ENCODE results near the gene RPP25L. TPM values are rescaled to one million over a fixed set of nuclear protein-coding genes. Genes with fewer than 3 reads are reported as not detected.

RPP25L gene
- 10 to 100 TPM; 25.0 to 31.8 TPM for total RNA-seq

- Mint-ChIP-seq H3K4me1 (ENCODE audit: low read depth) (peaks cover 22% of the 10 kb centered on the region), H3K9me3 (no peaks in the 10 kb centered on the region), H3K27ac (peak within 1 kb of the TSS; percentile 95), H3K27me3 (ENCODE audit: low read depth) (no peaks in the 10 kb centered on the region), H3K36me3 (ENCODE audit: insufficient read depth in 2 of 2) (peaks cover 0 to 5% of the 10 kb centered on the region in 2 donors), H3K4me3 (peak within 1 kb of the TSS; percentile 93 to 95)
- ATAC-seq (replicated peaks in 1 of 2) (peak; percentile 97 to 98), DNase-seq (peak; percentile 89 to 93)
Measured at GRCh38 chr9:34611811-34612787, at the start of gene RPP25L. RPP25L (minus strand) TSS chr9:34612097; CDS start chr9:34611296, 801 bp downstream.

GRCh38 chr9:34659592-34660253 is 47.8 kb upstream of the RPP25L start:
- Mint-ChIP-seq H3K9me3 (no peaks in the 10 kb centered on the region), H3K4me3 (no peak overlapping the region), H3K27ac (no peak overlapping the region), H3K27me3 (ENCODE audit: low read depth) (no peaks in the 10 kb centered on the region), H3K4me1 (ENCODE audit: low read depth) (peaks cover 36% of the 10 kb centered on the region), H3K36me3 (ENCODE audit: insufficient read depth in 2 of 2) (no peaks in the 10 kb centered on the region)
- DNase-seq: no peak
- ATAC-seq (replicated peaks in 1 of 2): no peak

GRCh38 chr9:34658461-34658860 is 46.6 kb upstream of the RPP25L start:
- no peaks in the 10 kb centered on the region for H3K9me3 Mint-ChIP-seq
- H3K4me1 Mint-ChIP-seq (ENCODE audit: low read depth): peaks cover 23% of the 10 kb centered on the region
- no peak for ATAC-seq (replicated peaks in 1 of 2)
- H3K4me3 Mint-ChIP-seq: no peak overlapping the region
- H3K36me3 Mint-ChIP-seq (ENCODE audit: insufficient read depth in 2 of 2): no peaks in the 10 kb centered on the region
- DNase-seq: no peak
- H3K27me3 Mint-ChIP-seq (ENCODE audit: low read depth): no peaks in the 10 kb centered on the region
- H3K27ac Mint-ChIP-seq: no peak overlapping the region

- no peaks in the 10 kb centered on the region for H3K27me3 Mint-ChIP-seq (ENCODE audit: low read depth)
- no peak for ATAC-seq (replicated peaks in 1 of 2)
- peaks cover 24% of the 10 kb centered on the region for H3K4me1 Mint-ChIP-seq (ENCODE audit: low read depth)
- no peak for DNase-seq
- H3K9me3 Mint-ChIP-seq: no peaks in the 10 kb centered on the region
- H3K4me3 Mint-ChIP-seq: no peak overlapping the region
- no peaks in the 10 kb centered on the region for H3K36me3 Mint-ChIP-seq (ENCODE audit: insufficient read depth in 2 of 2)
- H3K27ac Mint-ChIP-seq: no peak overlapping the region
Measured at GRCh38 chr9:34656992-34657391, 45.1 kb upstream of the RPP25L start.

GRCh38 chr9:34655394-34655793 is 43.5 kb upstream of the RPP25L start:
- Mint-ChIP-seq H3K4me3 (no peak overlapping the region), H3K27ac (no peak overlapping the region), H3K36me3 (ENCODE audit: insufficient read depth in 2 of 2) (no peaks in the 10 kb centered on the region), H3K27me3 (ENCODE audit: low read depth) (no peaks in the 10 kb centered on the region), H3K4me1 (ENCODE audit: low read depth) (peaks cover 28% of the 10 kb centered on the region), H3K9me3 (no peaks in the 10 kb centered on the region)
- DNase-seq (no peak), ATAC-seq (replicated peaks in 1 of 2) (no peak)

- H3K27ac Mint-ChIP-seq: no peak overlapping the region
- no peak for ATAC-seq (replicated peaks in 1 of 2)
- peaks cover 26% of the 10 kb centered on the region for H3K4me1 Mint-ChIP-seq (ENCODE audit: low read depth)
- H3K4me3 Mint-ChIP-seq: no peak overlapping the region
- DNase-seq: no peak
- no peaks in the 10 kb centered on the region for H3K27me3 Mint-ChIP-seq (ENCODE audit: low read depth)
- no peaks in the 10 kb centered on the region for H3K9me3 Mint-ChIP-seq
- H3K36me3 Mint-ChIP-seq (ENCODE audit: insufficient read depth in 2 of 2): peaks cover 0 to 1% of the 10 kb centered on the region in 2 donors
Measured at GRCh38 chr9:34654323-34655051, 42.6 kb upstream of the RPP25L start.

GRCh38 chr9:34653151-34654072 is 41.5 kb upstream of the RPP25L start:
- DNase-seq (no peak), ATAC-seq (replicated peaks in 1 of 2) (no peak)
- Mint-ChIP-seq H3K4me1 (ENCODE audit: low read depth) (peaks cover 19% of the 10 kb centered on the region), H3K36me3 (ENCODE audit: insufficient read depth in 2 of 2) (peaks cover 2 to 7% of the 10 kb centered on the region in 2 donors), H3K4me3 (no peak overlapping the region), H3K9me3 (no peaks in the 10 kb centered on the region), H3K27me3 (ENCODE audit: low read depth) (no peaks in the 10 kb centered on the region), H3K27ac (no peak overlapping the region)

GRCh38 chr9:34652602-34653000 is 40.7 kb upstream of the RPP25L start:
- DNase-seq (no peak), ATAC-seq (replicated peaks in 1 of 2) (no peak)
- peaks cover 27% of the 10 kb centered on the region for H3K4me1 Mint-ChIP-seq (ENCODE audit: low read depth)
- H3K9me3 Mint-ChIP-seq: no peaks in the 10 kb centered on the region
- no peaks in the 10 kb centered on the region for H3K27me3 Mint-ChIP-seq (ENCODE audit: low read depth)
- H3K36me3 Mint-ChIP-seq (ENCODE audit: insufficient read depth in 2 of 2): peaks cover 2 to 7% of the 10 kb centered on the region in 2 donors
- peak overlapping the region in 1 of 2 donors; percentile 55 for H3K4me3 Mint-ChIP-seq
- H3K27ac Mint-ChIP-seq: no peak overlapping the region

GRCh38 chr9:34651876-34652601 is 40.1 kb upstream of the RPP25L start, which contains the start of gene IL11RA:
IL11RA (plus strand) TSS chr9:34652185; CDS start chr9:34655218, 3,033 bp downstream.
- ATAC-seq (replicated peaks in 1 of 2) (peak; percentile 88 to 91), DNase-seq (peak; percentile 63 to 70)
- Mint-ChIP-seq H3K36me3 (ENCODE audit: insufficient read depth in 2 of 2) (peaks cover 3 to 7% of the 10 kb centered on the region in 2 donors), H3K27me3 (ENCODE audit: low read depth) (no peaks in the 10 kb centered on the region), H3K4me3 (peak within 1 kb of the TSS; percentile 33 to 55), H3K9me3 (no peaks in the 10 kb centered on the region), H3K27ac (peak within 1 kb of the TSS; percentile 3), H3K4me1 (ENCODE audit: low read depth) (peaks cover 32% of the 10 kb centered on the region)

GRCh38 chr9:34651321-34651720 is 39.4 kb upstream of the RPP25L start:
- peaks cover 33% of the 10 kb centered on the region for H3K4me1 Mint-ChIP-seq (ENCODE audit: low read depth)
- no peak for DNase-seq
- no peak for ATAC-seq (replicated peaks in 1 of 2)
- H3K36me3 Mint-ChIP-seq (ENCODE audit: insufficient read depth in 2 of 2): peaks cover 3 to 7% of the 10 kb centered on the region in 2 donors
- H3K27me3 Mint-ChIP-seq (ENCODE audit: low read depth): no peaks in the 10 kb centered on the region
- no peaks in the 10 kb centered on the region for H3K9me3 Mint-ChIP-seq
- H3K27ac Mint-ChIP-seq: no peak overlapping the region
- no peak overlapping the region for H3K4me3 Mint-ChIP-seq

GRCh38 chr9:34650816-34651215 is 38.9 kb upstream of the RPP25L start:
- H3K9me3 Mint-ChIP-seq: no peaks in the 10 kb centered on the region
- no peak overlapping the region for H3K27ac Mint-ChIP-seq
- ATAC-seq (replicated peaks in 1 of 2): no peak
- peaks cover 3 to 7% of the 10 kb centered on the region in 2 donors for H3K36me3 Mint-ChIP-seq (ENCODE audit: insufficient read depth in 2 of 2)
- no peaks in the 10 kb centered on the region for H3K27me3 Mint-ChIP-seq (ENCODE audit: low read depth)
- no peak overlapping the region for H3K4me3 Mint-ChIP-seq
- no peak for DNase-seq
- peaks cover 38% of the 10 kb centered on the region for H3K4me1 Mint-ChIP-seq (ENCODE audit: low read depth)
